GM13976 (cell line): ENCODE data around the gene SHKBP1.

Experiments
- DNase-seq: peaks from one replicate; pipeline ENCODE4 v3.0.0; 2012; ENCODE audit warnings: low spot score
- in situ Hi-C: fragments of 300-500 bp; cut with MboI; formaldehyde crosslinking; loops from one replicate; pipeline ENCODE4 v1.12.0; 2022; ENCODE audit warnings: low sequenced_read_pairs, mixed read lengths, inconsistent platforms; ENCODE audit not compliant: unreplicated experiment
- TF ChIP-seq, protein P1 (sequence below): IDR thresholded peaks from 2 replicates; pipeline ENCODE4 v1.5.1; 2012; ENCODE audit warnings: borderline replicate concordance, mild to moderate bottlenecking; ENCODE audit not compliant: insufficient read depth; ENCODE audit errors: extremely low read depth, missing control alignments, control extremely low read depth

SHKBP1 gene

DNA sequence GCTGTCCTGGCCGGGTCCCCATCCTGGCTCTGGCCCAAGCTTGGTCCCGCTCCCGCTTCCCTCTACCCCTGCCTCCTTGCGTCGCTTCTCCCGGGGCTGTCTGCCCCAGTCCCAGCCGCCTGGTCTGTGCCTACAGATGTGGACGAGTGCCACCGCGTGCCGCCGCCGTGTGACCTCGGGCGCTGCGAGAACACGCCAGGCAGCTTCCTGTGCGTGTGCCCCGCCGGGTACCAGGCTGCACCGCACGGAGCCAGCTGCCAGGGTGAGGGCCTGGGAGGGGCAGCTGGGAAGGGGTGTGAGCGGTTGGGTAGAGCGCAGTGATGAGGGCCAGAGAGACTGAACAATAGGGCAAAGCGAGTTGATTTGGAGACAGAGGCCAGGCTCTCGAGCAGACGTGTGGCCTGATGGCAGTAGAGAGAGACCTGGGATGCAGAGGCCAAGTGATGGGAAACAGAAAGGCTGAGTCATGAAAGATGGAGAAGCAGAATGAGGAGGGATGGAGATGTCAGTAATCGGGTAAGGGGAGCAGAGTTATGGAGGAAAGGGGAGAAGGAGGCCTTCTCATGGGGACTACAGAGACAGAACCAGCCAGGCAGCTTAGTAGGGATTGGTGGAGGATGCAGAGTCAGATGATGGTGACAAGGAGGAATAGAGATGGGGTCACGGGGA is 33.9 kb downstream of the SHKBP1 start:
- TF ChIP-seq, protein P1, sequence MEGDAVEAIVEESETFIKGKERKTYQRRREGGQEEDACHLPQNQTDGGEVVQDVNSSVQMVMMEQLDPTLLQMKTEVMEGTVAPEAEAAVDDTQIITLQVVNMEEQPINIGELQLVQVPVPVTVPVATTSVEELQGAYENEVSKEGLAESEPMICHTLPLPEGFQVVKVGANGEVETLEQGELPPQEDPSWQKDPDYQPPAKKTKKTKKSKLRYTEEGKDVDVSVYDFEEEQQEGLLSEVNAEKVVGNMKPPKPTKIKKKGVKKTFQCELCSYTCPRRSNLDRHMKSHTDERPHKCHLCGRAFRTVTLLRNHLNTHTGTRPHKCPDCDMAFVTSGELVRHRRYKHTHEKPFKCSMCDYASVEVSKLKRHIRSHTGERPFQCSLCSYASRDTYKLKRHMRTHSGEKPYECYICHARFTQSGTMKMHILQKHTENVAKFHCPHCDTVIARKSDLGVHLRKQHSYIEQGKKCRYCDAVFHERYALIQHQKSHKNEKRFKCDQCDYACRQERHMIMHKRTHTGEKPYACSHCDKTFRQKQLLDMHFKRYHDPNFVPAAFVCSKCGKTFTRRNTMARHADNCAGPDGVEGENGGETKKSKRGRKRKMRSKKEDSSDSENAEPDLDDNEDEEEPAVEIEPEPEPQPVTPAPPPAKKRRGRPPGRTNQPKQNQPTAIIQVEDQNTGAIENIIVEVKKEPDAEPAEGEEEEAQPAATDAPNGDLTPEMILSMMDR = no peak
- in situ Hi-C loops = loop anchor here (25.0 kb wide), 1 partner anchor 298 kb away; no protein-coding TSS in a partner anchor
- DNase-seq = no peak

DNA sequence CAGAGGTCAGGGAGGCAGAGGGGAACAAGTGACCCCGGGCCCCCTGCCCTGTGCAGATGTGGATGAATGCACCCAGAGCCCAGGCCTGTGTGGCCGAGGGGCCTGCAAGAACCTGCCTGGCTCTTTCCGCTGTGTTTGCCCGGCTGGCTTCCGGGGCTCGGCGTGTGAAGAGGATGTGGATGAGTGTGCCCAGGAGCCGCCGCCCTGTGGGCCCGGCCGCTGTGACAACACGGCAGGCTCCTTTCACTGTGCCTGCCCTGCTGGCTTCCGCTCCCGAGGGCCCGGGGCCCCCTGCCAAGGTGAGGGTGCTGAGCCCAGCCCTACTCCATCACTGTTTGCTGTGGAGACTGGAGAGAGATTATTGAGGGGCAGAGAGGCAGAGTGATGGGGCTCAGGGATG is 34.4 kb downstream of the SHKBP1 start:
- TF ChIP-seq, protein P1 = no peak
- in situ Hi-C loops = loop anchor here (25.0 kb wide), 1 partner anchor 299 kb away; no protein-coding TSS in a partner anchor

DNA sequence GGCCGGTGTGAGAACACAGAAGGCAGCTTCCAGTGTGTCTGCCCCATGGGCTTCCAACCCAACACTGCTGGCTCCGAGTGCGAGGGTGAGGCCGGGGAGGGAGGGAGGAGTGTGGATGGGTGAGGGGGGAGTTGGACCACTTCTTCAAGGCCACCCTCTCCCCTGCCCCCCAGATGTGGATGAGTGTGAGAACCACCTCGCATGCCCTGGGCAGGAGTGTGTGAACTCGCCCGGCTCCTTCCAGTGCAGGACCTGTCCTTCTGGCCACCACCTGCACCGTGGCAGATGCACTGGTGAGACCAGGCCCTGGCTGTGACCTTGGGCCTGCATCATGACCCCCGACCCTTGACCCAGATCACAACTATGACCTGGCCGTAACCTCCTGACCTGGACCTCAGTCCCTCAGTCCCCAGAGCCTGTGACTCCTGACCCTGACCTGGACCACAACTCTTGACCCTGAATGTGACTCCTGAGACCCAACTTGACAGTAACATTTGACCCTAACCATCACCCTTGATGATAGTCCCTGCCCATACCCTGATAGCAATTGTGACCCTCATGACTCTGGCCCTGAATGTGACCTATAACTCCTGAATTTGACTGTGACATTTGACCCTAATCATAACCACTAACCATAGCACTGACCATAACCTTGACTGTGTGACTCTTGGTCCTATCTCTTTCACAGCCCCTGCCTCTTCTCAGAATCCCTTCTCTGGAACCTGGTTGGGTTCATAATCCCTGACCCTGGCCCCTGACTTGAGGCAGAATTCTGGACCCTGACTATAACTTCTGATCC is 35.4 kb downstream of the SHKBP1 start:
- TF ChIP-seq, protein P1 = no peak
- DNase-seq = no peak
- in situ Hi-C loops = loop anchor here (25.0 kb wide), 1 partner anchor 300 kb away; no protein-coding TSS in a partner anchor

More for the DNA sequence above, 34.4 kb downstream of the SHKBP1 start:
- no peak for DNase-seq

DNA sequence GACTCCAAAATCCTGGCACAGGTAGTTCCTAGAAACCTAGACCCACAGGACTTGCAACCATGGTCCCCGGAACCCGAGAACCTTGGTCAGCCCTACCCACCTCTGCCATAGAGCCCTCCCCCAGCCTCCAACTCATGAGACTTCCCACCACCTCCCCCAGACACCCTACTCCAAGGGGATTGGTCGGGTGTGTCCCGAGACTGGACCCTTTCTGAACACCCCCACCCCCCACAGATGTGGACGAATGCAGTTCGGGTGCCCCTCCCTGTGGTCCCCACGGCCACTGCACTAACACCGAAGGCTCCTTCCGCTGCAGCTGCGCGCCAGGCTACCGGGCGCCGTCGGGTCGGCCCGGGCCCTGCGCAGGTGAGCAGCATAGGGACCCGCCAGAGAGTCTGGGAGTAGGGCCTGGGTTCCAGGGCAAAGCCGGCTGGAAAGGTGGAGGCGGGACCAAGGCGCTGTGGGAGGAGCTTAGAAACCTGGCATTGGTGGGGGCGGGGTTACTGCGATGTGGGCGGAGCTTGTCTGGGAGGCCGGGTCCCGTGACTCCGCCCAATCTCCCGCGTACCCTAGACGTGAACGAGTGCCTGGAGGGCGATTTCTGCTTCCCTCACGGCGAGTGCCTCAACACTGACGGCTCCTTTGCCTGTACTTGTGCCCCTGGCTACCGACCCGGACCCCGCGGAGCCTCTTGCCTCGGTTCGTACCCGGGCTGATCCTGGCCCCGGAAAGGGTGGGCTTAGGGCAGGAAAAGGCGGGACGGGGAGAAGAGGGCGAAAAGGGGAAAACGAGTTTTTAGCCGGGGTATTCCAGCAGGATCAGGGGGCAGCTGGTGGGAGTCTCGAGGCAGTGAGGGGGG is 36.4 kb downstream of the SHKBP1 start:
- TF ChIP-seq, protein P1 = no peak
- DNase-seq = peak; percentile 89
- in situ Hi-C loops = loop anchor here (25.0 kb wide), 1 partner anchor 301 kb away; no protein-coding TSS in a partner anchor

DNA sequence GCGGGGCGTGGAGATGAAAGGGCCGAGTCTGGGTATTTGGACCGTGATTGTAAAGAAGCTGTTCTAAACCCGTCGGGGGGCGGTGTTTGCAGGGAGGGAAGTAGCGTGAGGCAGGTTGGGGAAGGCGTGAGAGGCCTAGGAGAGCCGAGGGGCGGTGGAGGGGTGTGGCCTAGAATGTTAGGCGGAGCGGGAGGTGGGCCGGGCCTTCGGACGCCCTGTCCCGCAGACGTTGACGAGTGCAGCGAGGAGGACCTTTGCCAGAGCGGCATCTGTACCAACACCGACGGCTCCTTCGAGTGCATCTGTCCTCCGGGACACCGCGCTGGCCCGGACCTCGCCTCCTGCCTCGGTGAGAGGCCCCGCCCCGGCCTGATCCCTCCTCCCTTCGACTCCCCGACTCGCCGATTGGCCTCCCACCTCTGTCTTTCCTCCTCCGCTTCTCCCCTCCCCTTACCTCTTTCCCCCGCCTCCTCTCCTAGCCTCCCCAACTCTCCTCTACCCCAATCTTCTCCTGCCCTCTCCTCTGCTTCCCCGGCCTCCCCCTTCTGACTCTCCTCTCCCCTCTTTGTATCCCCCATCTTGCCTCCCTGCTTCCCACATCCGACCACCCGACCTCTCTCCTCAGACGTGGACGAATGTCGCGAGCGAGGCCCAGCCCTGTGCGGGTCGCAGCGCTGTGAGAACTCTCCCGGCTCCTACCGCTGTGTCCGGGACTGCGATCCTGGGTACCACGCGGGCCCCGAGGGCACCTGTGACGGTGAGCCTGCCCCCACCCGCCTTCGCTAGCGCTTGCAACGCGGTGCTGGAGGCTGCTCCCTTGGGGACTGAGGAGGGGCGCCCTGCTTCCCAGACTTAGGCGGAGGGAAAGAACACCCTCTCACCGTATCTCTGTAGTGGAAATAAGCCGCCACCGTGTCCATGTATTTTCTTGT is 37.3 kb downstream of the SHKBP1 start:
- TF ChIP-seq, protein P1 = no peak
- peak; percentile 94 for DNase-seq
- in situ Hi-C loops = loop anchor here (25.0 kb wide), 1 partner anchor 302 kb away; no protein-coding TSS in a partner anchor
